H1 (cell line): Measurements from ENCODE around the gene SV2B. TPM values are rescaled to one million over a fixed set of nuclear protein-coding genes. Genes with fewer than 3 reads are reported as not detected.

ENCODE experiments used
- CTCF ChIA-PET: fragments of 300-600 bp; sonication (Branson Sonifier 250); formaldehyde crosslinking; loops from one replicate; lab custom pipeline; 2021; ENCODE audit not compliant: partially characterized antibody; lab: Charles Lee
- POLR2A ChIA-PET: fragments of 300-600 bp; sonication (Branson Sonifier 250); formaldehyde crosslinking; loops from one replicate; lab custom pipeline; 2021; ENCODE audit warnings: inconsistent platforms; ENCODE audit not compliant: partially characterized antibody; lab: Charles Lee
- DNase-seq, 2 experiments: peaks; one replicate each; pipeline versions ENCODE4 v3.0.0 to v3.0.0-alpha.2; 2010 to 2022; ENCODE audit warnings: low spot score in 2 of 2, low read depth in 1 of 2, mixed read lengths in 1 of 2
- FAIRE-seq: peaks from 2 replicates; lab custom pipeline; 2011; peaks lifted over from hg19 to GRCh38; lab: Jason Lieb, UNC
- H2AFZ ChIP-seq: 2 replicates; pipeline ENCODE4 v1.8.1; 2012; ENCODE audit warnings: low read length, inconsistent platforms
- H2AK5ac ChIP-seq: 2 replicates; pipeline ENCODE4 v1.6.1; 2013; ENCODE audit warnings: low read depth, low read length
- H2BK120ac ChIP-seq: replicated peaks from 2 replicates; pipeline ENCODE3; 2013; ENCODE audit warnings: low read depth, low read length, inconsistent platforms
- H2BK12ac ChIP-seq: 2 replicates; pipeline ENCODE4 v1.6.1; 2013; ENCODE audit warnings: low read depth, low read length
- H2BK15ac ChIP-seq: 2 replicates; pipeline ENCODE4 v1.6.1; 2013; ENCODE audit warnings: low read length
- H2BK20ac ChIP-seq: 2 replicates; pipeline ENCODE4 v1.6.1; 2013; ENCODE audit warnings: low read length
- H2BK5ac ChIP-seq: 2 replicates; pipeline ENCODE4 v1.6.1; 2013; ENCODE audit warnings: low read depth, low read length
- H3K14ac ChIP-seq: 2 replicates; pipeline ENCODE4 v1.6.1; 2013; ENCODE audit warnings: inconsistent platforms; ENCODE audit not compliant: insufficient read length
- H3K18ac ChIP-seq: 2 replicates; pipeline ENCODE4 v1.6.1; 2013; ENCODE audit warnings: low read length; ENCODE audit errors: extremely low read depth
- H3K23ac ChIP-seq: 2 replicates; pipeline ENCODE4 v1.6.1; 2013; ENCODE audit warnings: inconsistent platforms; ENCODE audit not compliant: insufficient read length
- H3K23me2 ChIP-seq: 2 replicates; pipeline ENCODE4 v1.6.1; 2013; ENCODE audit warnings: low read depth, low read length
- H3K27ac ChIP-seq: 2 replicates; pipeline ENCODE4 v1.6.1; 2011; ENCODE audit warnings: low read depth, low read length, inconsistent platforms
- H3K27me3 ChIP-seq, 4 experiments: replicated peaks in 1 of 4; 1 replicate in 1 of 4; 2 replicates in 3 of 4; pipeline versions ENCODE4 v1.6.1 to v1.8.1; 2011 to 2013; ENCODE audit warnings: low read length in 3 of 4, mild to moderate bottlenecking in 3 of 4, inconsistent platforms in 2 of 4, mixed read lengths in 2 of 4, moderate library complexity in 1 of 4; ENCODE audit not compliant: control insufficient read depth in 3 of 4, insufficient read depth in 3 of 4; ENCODE audit errors: extremely low read depth in 1 of 4
- H3K36me3 ChIP-seq, 4 experiments: 2 replicates each; pipeline versions ENCODE4 v1.6.1 to v1.8.1; 2011 to 2013; ENCODE audit warnings: mild to moderate bottlenecking in 4 of 4, low read length in 3 of 4, moderate library complexity in 2 of 4, control low read depth in 1 of 4, inconsistent platforms in 1 of 4; ENCODE audit not compliant: insufficient read depth in 4 of 4, control insufficient read depth in 2 of 4
- H3K4ac ChIP-seq: replicated peaks from 2 replicates; pipeline ENCODE3; 2013; ENCODE audit warnings: low read length, low read depth, mixed read lengths, inconsistent platforms; ENCODE audit not compliant: insufficient read length
- H3K4me1 ChIP-seq, 4 experiments: replicated peaks in 1 of 4; 1 replicate in 1 of 4; 2 replicates in 3 of 4; pipeline versions ENCODE4 v1.6.1 to v1.8.1; 2011 to 2013; ENCODE audit warnings: low read length in 3 of 4, inconsistent platforms in 2 of 4, mixed read lengths in 1 of 4; ENCODE audit not compliant: insufficient read depth in 4 of 4, control insufficient read depth in 3 of 4
- H3K4me2 ChIP-seq, 2 experiments: 2 replicates each; pipeline versions ENCODE4 v1.6.1 to v1.8.1; 2011 to 2013; ENCODE audit warnings: low read depth in 2 of 2, low read length in 2 of 2, control low read depth in 1 of 2, inconsistent platforms in 1 of 2, mild to moderate bottlenecking in 1 of 2; ENCODE audit not compliant: insufficient read depth in 1 of 2
- H3K4me3 ChIP-seq, 4 experiments: fragments of 200-600, 300-600 bp in 1 of 4; sonication (generic), shearing (Covaris generic), sonication (Bioruptor Twin) in 1 of 4; 2 replicates each; pipeline versions ENCODE4 v1.5.1 to v1.8.1; 2011 to 2016; ENCODE audit warnings: low read length in 4 of 4, low read depth in 3 of 4, control low read depth in 2 of 4, inconsistent platforms in 2 of 4, mild to moderate bottlenecking in 2 of 4, mixed read lengths in 1 of 4, moderate library complexity in 1 of 4; ENCODE audit not compliant: insufficient read depth in 2 of 4; ENCODE audit errors: extremely low read depth in 1 of 4
- H3K56ac ChIP-seq: replicated peaks from 2 replicates; pipeline ENCODE3; 2013; ENCODE audit warnings: low read depth, mild to moderate bottlenecking, mixed read lengths, low read length, inconsistent platforms; ENCODE audit not compliant: insufficient read length
- H3K79me1 ChIP-seq: 2 replicates; pipeline ENCODE4 v1.6.1; 2013; ENCODE audit warnings: low read depth, low read length, control low read depth
- H3K79me2 ChIP-seq, 2 experiments: 2 replicates each; pipeline versions ENCODE4 v1.6.1 to v1.8.1; 2012 to 2013; ENCODE audit warnings: low read length in 2 of 2, mild to moderate bottlenecking in 2 of 2, inconsistent platforms in 1 of 2; ENCODE audit not compliant: insufficient read depth in 2 of 2, control insufficient read depth in 1 of 2
- H3K9ac ChIP-seq, 4 experiments: replicated peaks in 1 of 4; 1 replicate in 1 of 4; 2 replicates in 3 of 4; pipeline versions ENCODE4 v1.6.1 to v1.8.1; 2011 to 2013; ENCODE audit warnings: low read depth in 3 of 4, low read length in 3 of 4, control low read depth in 2 of 4, mild to moderate bottlenecking in 2 of 4, moderate library complexity in 2 of 4, inconsistent platforms in 1 of 4; ENCODE audit errors: extremely low read depth in 1 of 4
- H3K9me3 ChIP-seq, 2 experiments: 2 replicates each; pipeline versions ENCODE4 v1.6.1 to v1.8.1; 2012 to 2013; ENCODE audit warnings: mild to moderate bottlenecking in 2 of 2, moderate library complexity in 2 of 2, control low read depth in 1 of 2, inconsistent platforms in 1 of 2, low read depth in 1 of 2, low read length in 1 of 2, mixed read lengths in 1 of 2; ENCODE audit not compliant: insufficient read depth in 2 of 2
- H4K20me1 ChIP-seq, 2 experiments: replicated peaks in 1 of 2; 2 replicates each; pipeline versions ENCODE3 to v1.8.1; 2011 to 2013; ENCODE audit warnings: inconsistent platforms in 2 of 2, low read length in 2 of 2, mild to moderate bottlenecking in 1 of 2; ENCODE audit not compliant: insufficient read depth in 2 of 2, control insufficient read depth in 1 of 2
- H4K5ac ChIP-seq: 2 replicates; pipeline ENCODE4 v1.6.1; 2013; ENCODE audit warnings: low read length, low read depth, mixed read lengths, inconsistent platforms; ENCODE audit not compliant: insufficient read length
- H4K8ac ChIP-seq: 2 replicates; pipeline ENCODE4 v1.8.0; 2013; ENCODE audit warnings: mild to moderate bottlenecking, moderate library complexity, low read length, inconsistent platforms; ENCODE audit not compliant: insufficient read depth; ENCODE audit errors: extremely low read depth
- H4K91ac ChIP-seq: replicated peaks from 2 replicates; pipeline ENCODE3; 2013; ENCODE audit warnings: low read length, mixed read lengths, inconsistent platforms; ENCODE audit not compliant: insufficient read length
- POLR2AphosphoS5 ChIP-seq: IDR thresholded peaks from 2 replicates; pipeline ENCODE4 v1.6.1; 2011; ENCODE audit warnings: low read depth, low read length
- WGBS, 2 experiments: shearing (Covaris generic) in 1 of 2; methylation state at CpG; one replicate each; pipeline versions ENCODE4 v1.1.6 to v1.1.7; 2013 to 2015; ENCODE audit warnings: low lambda C conversion rate in 2 of 2, mixed read lengths in 2 of 2, inconsistent platforms in 1 of 2, low coverage in 1 of 2, missing lambda C conversion rate in 1 of 2; ENCODE audit not compliant: insufficient replicate concordance in 2 of 2, insufficient coverage in 1 of 2, insufficient read length in 1 of 2; ENCODE audit errors: extremely low coverage in 1 of 2, missing lambda C conversion rate in 1 of 2; 5-methylcytosine and 5-hydroxymethylcytosine counted together
- polyA plus RNA-seq, 7 experiments: library from polyadenylated mRNA; depleted of rRNA in 3 of 7; stranded (reverse) in 5 of 7; unstranded in 2 of 7; fragments of >200 nt in 5 of 7; fragments of 200-250 nt in 2 of 7; gene quantifications; 1 replicate in 5 of 7; 2 replicates in 1 of 7; 4 replicates in 1 of 7; pipeline versions ENCODE4 v1.2.1 to v1.2.3, GENCODE V29; 2011 to 2013; ENCODE audit warnings: missing spikeins in 2 of 7, mixed read lengths in 2 of 7
- total RNA-seq: library from RNA; stranded (reverse); fragmentation: NEBNext Ultra II Directional; extraction: Animal tissue kit (Norgen Biotek cat#: 25700); gene quantifications from 2 replicates; pipeline ENCODE4 v1.2.1, GENCODE V29; 2021

SV2B gene
- total and polyA plus RNA-seq, 2 of the 8 experiments (the other 6 are each of a cell fraction or from before 2014, with no cell fraction given): 0.09 to 0.20 TPM

DNA sequence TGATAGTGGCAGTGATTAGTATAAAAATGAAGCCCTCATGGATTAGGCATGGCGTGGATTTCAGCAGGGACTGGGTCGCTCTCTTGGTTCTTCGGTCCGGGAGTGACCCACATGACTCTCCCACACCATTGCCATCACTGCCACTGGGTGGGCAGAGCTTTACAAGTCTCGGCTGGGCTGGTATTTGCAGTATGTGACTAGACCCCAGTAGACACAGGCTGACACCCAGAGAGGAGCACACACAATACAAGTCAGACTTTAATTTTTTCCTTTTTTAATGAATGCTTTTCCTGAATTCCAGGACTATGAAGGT, 1.5 kb downstream of the SV2B start:
- peaks cover 0 to 5% (median 1%) of the 10 kb centered on the region in 4 experiments; a peak in 5 of 7 replicates for H3K4me1 ChIP-seq
- TF ChIP-seq POLR2AphosphoS5: no peak
- ChIA-PET CTCF (interaction anchor here (1.4 kb wide), 1 partner anchor 157 kb away, joined by 5 read pairs; no protein-coding TSS in a partner anchor), POLR2A (no interaction called here)
- no peak overlapping the region for H2BK12ac ChIP-seq
- no peak overlapping the region for H3K14ac ChIP-seq
- H2BK120ac ChIP-seq: no peak overlapping the region
- H3K4ac ChIP-seq: no peak overlapping the region
- peaks cover 21 to 45% (median 41%) of the 10 kb centered on the region in 4 experiments for H3K27me3 ChIP-seq
- no peak overlapping the region for H3K56ac ChIP-seq
- no peaks in the 10 kb centered on the region for H3K79me2 ChIP-seq
- H3K9me3 ChIP-seq: peaks cover 0 to 2% of the 10 kb centered on the region in 2 experiments; a peak in 1 of 4 replicates
- H3K4me3 ChIP-seq: no peak overlapping the region
- no peak overlapping the region for H2BK5ac ChIP-seq
- H3K9ac ChIP-seq: no peak overlapping the region
- H3K79me1 ChIP-seq: no peaks in the 10 kb centered on the region
- 81% methylated on average over 5 of the region's 5 CpGs; no CpG with 5 or more reads in 1 of the 2 experiments for WGBS, 2 experiments
- H2AFZ ChIP-seq: no peak overlapping the region
- no peak for DNase-seq
- H4K8ac ChIP-seq: no peak overlapping the region
- no peak overlapping the region for H2BK15ac ChIP-seq
- FAIRE-seq: no peak
- no peak overlapping the region for H2BK20ac ChIP-seq
- H4K5ac ChIP-seq: no peak overlapping the region
- no peaks in the 10 kb centered on the region for H4K20me1 ChIP-seq
- H3K23me2 ChIP-seq: peaks cover 10% of the 10 kb centered on the region; the same call in 1 of the 2 replicates
- H3K27ac ChIP-seq: no peak overlapping the region
- peak overlapping the region in 1 of 2 experiments; percentile 83; a peak in 1 of 4 replicates for H3K4me2 ChIP-seq
- no peak overlapping the region for H2AK5ac ChIP-seq
- no peaks in the 10 kb centered on the region; a peak in 1 of 8 replicates for H3K36me3 ChIP-seq
- H3K18ac ChIP-seq: no peak overlapping the region
- no peak overlapping the region for H4K91ac ChIP-seq
- no peak overlapping the region for H3K23ac ChIP-seq
